Measurements from ENCODE around the gene CREB3L2. TPM values are rescaled to one million over a fixed set of nuclear protein-coding genes. Genes with fewer than 3 reads are reported as not detected.
"Not testable (repeated sequence)": the region's sequence is repeated elsewhere in the genome, so short reads cannot be mapped to it uniquely, and the experiment has no call there.

The CREB3L2 gene
- total RNA-seq, 1 donor from 2014 or later = 45.6 TPM

GRCh38 chr7:138025215-138026186 is 23.6 kb upstream of the CREB3L2 start:
- Mint-ChIP-seq H3K27ac (no peak overlapping the region), H3K36me3 (ENCODE audit: low read depth) (no peaks in the 10 kb centered on the region), H3K27me3 (peaks cover 7% of the 10 kb centered on the region), H3K4me1 (peaks cover 3% of the 10 kb centered on the region), H3K9me3 (peaks cover 13% of the 10 kb centered on the region), H3K4me3 (no peak overlapping the region)
- intact Hi-C loops (cut with micrococcal nuclease) = no loop called here
- peak; percentile 12 for DNase-seq

- intact Hi-C loops (cut with micrococcal nuclease) = no loop called here
- H3K27ac Mint-ChIP-seq = no peak overlapping the region
- no peaks in the 10 kb centered on the region for H3K36me3 Mint-ChIP-seq (ENCODE audit: low read depth)
- H3K4me3 Mint-ChIP-seq = no peak overlapping the region
- peaks cover 6% of the 10 kb centered on the region for H3K27me3 Mint-ChIP-seq
- no peak for DNase-seq
- peaks cover 3% of the 10 kb centered on the region for H3K4me1 Mint-ChIP-seq
- peaks cover 13% of the 10 kb centered on the region for H3K9me3 Mint-ChIP-seq
These were observed 22.9 kb upstream of the CREB3L2 start for GRCh38 chr7:138024765-138025164.

- Mint-ChIP-seq H3K4me1 (peaks cover 3% of the 10 kb centered on the region), H3K9me3 (peaks cover 13% of the 10 kb centered on the region), H3K27ac (no peak overlapping the region), H3K4me3 (peak overlapping the region; percentile 24), H3K27me3 (peaks cover 6% of the 10 kb centered on the region), H3K36me3 (ENCODE audit: low read depth) (no peaks in the 10 kb centered on the region)
- no peak for DNase-seq
- intact Hi-C loops (cut with micrococcal nuclease) = no loop called here
These were observed 22.4 kb upstream of the CREB3L2 start for GRCh38 chr7:138024343-138024691.

- intact Hi-C loops (cut with micrococcal nuclease) = no loop called here
- Mint-ChIP-seq H3K9me3 (peaks cover 13% of the 10 kb centered on the region), H3K4me1 (peaks cover 3% of the 10 kb centered on the region), H3K36me3 (ENCODE audit: low read depth) (no peaks in the 10 kb centered on the region), H3K27me3 (peaks cover 2% of the 10 kb centered on the region), H3K4me3 (peak overlapping the region; percentile 24), H3K27ac (no peak overlapping the region)
- no peak for DNase-seq
These were observed 21.9 kb upstream of the CREB3L2 start for GRCh38 chr7:138023618-138024342.

- Mint-ChIP-seq H3K9me3 (peaks cover 13% of the 10 kb centered on the region), H3K27me3 (no peaks in the 10 kb centered on the region), H3K27ac (no peak overlapping the region), H3K4me3 (no peak overlapping the region), H3K4me1 (peaks cover 3% of the 10 kb centered on the region), H3K36me3 (ENCODE audit: low read depth) (no peaks in the 10 kb centered on the region)
- no peak for DNase-seq
- intact Hi-C loops (cut with micrococcal nuclease) = no loop called here
These were observed 20.0 kb upstream of the CREB3L2 start for GRCh38 chr7:138021889-138022288.

GRCh38 chr7:138017992-138018391 is 16.1 kb upstream of the CREB3L2 start:
- Mint-ChIP-seq H3K9me3 (peaks cover 3% of the 10 kb centered on the region), H3K36me3 (ENCODE audit: low read depth) (no peaks in the 10 kb centered on the region), H3K27ac (no peak overlapping the region), H3K27me3 (peaks cover 8% of the 10 kb centered on the region), H3K4me3 (no peak overlapping the region), H3K4me1 (peaks cover 2% of the 10 kb centered on the region)
- intact Hi-C loops (cut with micrococcal nuclease) = no loop called here
- DNase-seq = no peak

- H3K36me3 Mint-ChIP-seq (ENCODE audit: low read depth) = no peaks in the 10 kb centered on the region
- H3K27me3 Mint-ChIP-seq = peaks cover 8% of the 10 kb centered on the region
- H3K4me1 Mint-ChIP-seq = peaks cover 2% of the 10 kb centered on the region
- no peak overlapping the region for H3K27ac Mint-ChIP-seq
- no peaks in the 10 kb centered on the region for H3K9me3 Mint-ChIP-seq
- H3K4me3 Mint-ChIP-seq = no peak overlapping the region
- intact Hi-C loops (cut with micrococcal nuclease) = no loop called here
- DNase-seq = no peak
These were observed 13.2 kb upstream of the CREB3L2 start for GRCh38 chr7:138015096-138015495.

- peaks cover 11% of the 10 kb centered on the region for H3K27me3 Mint-ChIP-seq
- H3K27ac Mint-ChIP-seq = no peak overlapping the region
- no peak for DNase-seq
- no peak overlapping the region for H3K4me3 Mint-ChIP-seq
- H3K4me1 Mint-ChIP-seq = peaks cover 2% of the 10 kb centered on the region
- H3K36me3 Mint-ChIP-seq (ENCODE audit: low read depth) = no peaks in the 10 kb centered on the region
- H3K9me3 Mint-ChIP-seq = no peaks in the 10 kb centered on the region
- intact Hi-C loops (cut with micrococcal nuclease) = no loop called here
These were observed 12.8 kb upstream of the CREB3L2 start for GRCh38 chr7:138014686-138015085.

GRCh38 chr7:138014201-138014600 is 12.3 kb upstream of the CREB3L2 start:
- H3K9me3 Mint-ChIP-seq; H3K27ac Mint-ChIP-seq; intact Hi-C loops (cut with micrococcal nuclease); H3K4me3 Mint-ChIP-seq; H3K36me3 Mint-ChIP-seq (ENCODE audit: low read depth); DNase-seq; H3K4me1 Mint-ChIP-seq: not testable (repeated sequence)
- H3K27me3 Mint-ChIP-seq = peaks cover 12% of the 10 kb centered on the region

- no peak for DNase-seq
- H3K27ac Mint-ChIP-seq = no peak overlapping the region
- H3K4me1 Mint-ChIP-seq = peaks cover 6% of the 10 kb centered on the region
- intact Hi-C loops (cut with micrococcal nuclease) = loop anchor here (2.0 to 10.0 kb wide), 3 partner anchors 353 to 865 kb away; no protein-coding TSS in a partner anchor
- H3K4me3 Mint-ChIP-seq = no peak overlapping the region
- H3K27me3 Mint-ChIP-seq = peaks cover 11% of the 10 kb centered on the region
- H3K36me3 Mint-ChIP-seq (ENCODE audit: low read depth) = no peaks in the 10 kb centered on the region
- no peaks in the 10 kb centered on the region for H3K9me3 Mint-ChIP-seq
These were observed 7.4 kb upstream of the CREB3L2 start for GRCh38 chr7:138009350-138009653.

- DNase-seq = peak; percentile 83
- Mint-ChIP-seq H3K4me1 (peaks cover 6% of the 10 kb centered on the region), H3K9me3 (no peaks in the 10 kb centered on the region), H3K27ac (peak overlapping the region; percentile 42), H3K36me3 (ENCODE audit: low read depth) (no peaks in the 10 kb centered on the region), H3K27me3 (peaks cover 7% of the 10 kb centered on the region), H3K4me3 (no peak overlapping the region)
- intact Hi-C loops (cut with micrococcal nuclease) = loop anchor here (1.0 to 10.0 kb wide), 4 partner anchors 105 to 866 kb away; no protein-coding TSS in a partner anchor
These were observed 6.9 kb upstream of the CREB3L2 start for GRCh38 chr7:138008588-138009349.

- Mint-ChIP-seq H3K27ac (no peak overlapping the region), H3K36me3 (ENCODE audit: low read depth) (no peaks in the 10 kb centered on the region), H3K4me1 (peaks cover 6% of the 10 kb centered on the region), H3K4me3 (no peak overlapping the region), H3K27me3 (peaks cover 4% of the 10 kb centered on the region), H3K9me3 (no peaks in the 10 kb centered on the region)
- DNase-seq = no peak
- intact Hi-C loops (cut with micrococcal nuclease) = loop anchor here (1.0 to 10.0 kb wide), 4 partner anchors 105 to 867 kb away; no protein-coding TSS in a partner anchor
These were observed 6.2 kb upstream of the CREB3L2 start for GRCh38 chr7:138008019-138008587.

- Mint-ChIP-seq H3K27me3 (peaks cover 4% of the 10 kb centered on the region), H3K27ac (no peak overlapping the region), H3K4me3 (no peak overlapping the region), H3K9me3 (no peaks in the 10 kb centered on the region), H3K36me3 (ENCODE audit: low read depth) (no peaks in the 10 kb centered on the region), H3K4me1 (peaks cover 13% of the 10 kb centered on the region)
- no peak for DNase-seq
- intact Hi-C loops (cut with micrococcal nuclease) = loop anchor here (5.0 to 10.0 kb wide), 2 partner anchors 731 to 869 kb away; no protein-coding TSS in a partner anchor
These were observed 4.2 kb upstream of the CREB3L2 start for GRCh38 chr7:138006106-138006505.

All from activated CD4-positive, alpha-beta T cell treated with anti-CD3 and anti-CD28 coated beads, Interleukin-2, amount 10 ng/mL, durations not matched to agents 24 days and 14 days (primary cell).